HepG2 (cell line): Measurements from ENCODE around the gene PRR30. TPM values are rescaled to one million over a fixed set of nuclear protein-coding genes. Genes with fewer than 3 reads are reported as not detected.

Experiments used
- BATF2 ChIP-seq: sonication (generic); formaldehyde crosslinking; IDR thresholded peaks from 2 replicates; pipeline ENCODE4 v1.8.0; 2022; ENCODE audit warnings: mild to moderate bottlenecking, missing genetic modification reagents, moderate library complexity
- BORCS8-MEF2B ChIP-seq: sonication (generic); formaldehyde crosslinking; IDR thresholded peaks from 2 replicates; pipeline ENCODE4 v1.8.0; 2022; ENCODE audit warnings: mild to moderate bottlenecking, missing genetic modification reagents
- CC2D1A ChIP-seq: sonication (generic); formaldehyde crosslinking; IDR thresholded peaks from 2 replicates; pipeline ENCODE4 v1.8.1; 2023; ENCODE audit warnings: mild to moderate bottlenecking, missing genetic modification reagents
- CHCHD3 ChIP-seq: sonication (generic); formaldehyde crosslinking; IDR thresholded peaks from 2 replicates; pipeline ENCODE4 v1.8.0; 2022; ENCODE audit warnings: mild to moderate bottlenecking, missing genetic modification reagents, moderate library complexity
- GABPB1 ChIP-seq: IDR thresholded peaks from 2 replicates; pipeline ENCODE4 v1.6.1; 2016; ENCODE audit warnings: mild to moderate bottlenecking, missing genetic modification reagents, moderate library complexity, missing compliant biosample characterization
- HMGXB3 ChIP-seq: sonication (generic); formaldehyde crosslinking; IDR thresholded peaks from 2 replicates; pipeline ENCODE4 v1.4.0; 2020; ENCODE audit warnings: missing genetic modification reagents, borderline replicate concordance
- HNRNPLL ChIP-seq: fragments of 200-400 bp; formaldehyde crosslinking; IDR thresholded peaks from 2 replicates; pipeline ENCODE4 v1.6.1; 2017; ENCODE audit warnings: mild to moderate bottlenecking, low read depth, low read length; ENCODE audit not compliant: poor library complexity, severe bottlenecking
- KAT2B ChIP-seq: fragments of 150-350 bp; IDR thresholded peaks from 2 replicates; pipeline ENCODE4 v1.6.1; 2014; ENCODE audit warnings: low read depth, low read length, borderline replicate concordance
- MLXIP ChIP-seq: sonication (generic); formaldehyde crosslinking; IDR thresholded peaks from 2 replicates; pipeline ENCODE4 v1.9.0; 2021; ENCODE audit warnings: missing genetic modification reagents, borderline replicate concordance
- MYPOP ChIP-seq: sonication (generic); formaldehyde crosslinking; IDR thresholded peaks from 2 replicates; pipeline ENCODE4 v1.8.1; 2023; ENCODE audit warnings: mild to moderate bottlenecking, moderate library complexity, missing genetic modification reagents
- POLR2AphosphoS5 ChIP-seq: IDR thresholded peaks from 2 replicates; pipeline ENCODE4 v1.6.1; 2012; ENCODE audit warnings: low read depth, low read length
- RFXANK ChIP-seq: IDR thresholded peaks from 2 replicates; pipeline ENCODE4 v1.6.1; 2016
- RXRA ChIP-seq: sonication (generic); formaldehyde crosslinking; IDR thresholded peaks from 2 replicates; pipeline ENCODE4 v1.5.1; 2020; ENCODE audit warnings: missing genetic modification reagents
- SATB2 ChIP-seq: sonication (generic); formaldehyde crosslinking; IDR thresholded peaks from 2 replicates; pipeline ENCODE4 v1.5.0; 2020; ENCODE audit warnings: missing genetic modification reagents
- SKI ChIP-seq: fragments of 450-650 bp; IDR thresholded peaks from one replicate; pipeline ENCODE4 v1.6.1; 2018; ENCODE audit warnings: mild to moderate bottlenecking; ENCODE audit not compliant: partially characterized antibody
- SP1 ChIP-seq, 2 experiments: fragments of 450-650 bp in 1 of 2; sonication (generic) in 1 of 2; formaldehyde crosslinking in 1 of 2; IDR thresholded peaks; 2 replicates each; pipeline versions ENCODE4 v1.4.0 to v1.6.1; 2016 to 2020; ENCODE audit warnings: missing genetic modification reagents in 1 of 2
- ZKSCAN8 ChIP-seq: IDR thresholded peaks from 2 replicates; pipeline ENCODE4 v1.6.1; 2016; ENCODE audit warnings: borderline replicate concordance, missing genetic modification reagents, missing compliant biosample characterization
- ZNF274 ChIP-seq: sonication (generic); formaldehyde crosslinking; IDR thresholded peaks from 2 replicates; pipeline ENCODE4 v1.5.1; 2020; ENCODE audit warnings: mild to moderate bottlenecking, missing genetic modification reagents
- ZNF331 ChIP-seq: sonication (generic); formaldehyde crosslinking; IDR thresholded peaks from 2 replicates; pipeline ENCODE4 v1.4.0; 2020; ENCODE audit warnings: missing genetic modification reagents
- ZNF839 ChIP-seq: sonication (generic); formaldehyde crosslinking; IDR thresholded peaks from 2 replicates; pipeline ENCODE4 v1.4.0; 2020; ENCODE audit warnings: missing genetic modification reagents, mild to moderate bottlenecking, borderline replicate concordance
- polyA plus RNA-seq, 8 experiments: library from polyadenylated mRNA; depleted of rRNA in 3 of 8; stranded (reverse) in 7 of 8; unstranded in 1 of 8; fragments of >200 nt; fragmentation: Illumina TruSeq in 4 of 8; extraction: Trizol in 4 of 8; gene quantifications; 2 replicates each; pipeline versions ENCODE4 v1.2.1 to v1.2.3, GENCODE V29; 2011 to 2016; ENCODE audit warnings: low read depth in 4 of 8, missing spikeins in 1 of 8, mixed read lengths in 1 of 8; ENCODE audit not compliant: insufficient read depth in 1 of 8
- total RNA-seq, 5 experiments: library from RNA; depleted of rRNA; stranded (reverse); fragments of >200 nt; fragmentation: Illumina TruSeq; extraction: Trizol; gene quantifications; 2 replicates each; pipeline ENCODE4 v1.2.3, GENCODE V29; 2016; ENCODE audit warnings: low read depth in 1 of 5

The PRR30 gene
- total and polyA plus RNA-seq, 2 of the 13 experiments (the other 11 are each of a cell fraction or from before 2014, with no cell fraction given), result not detected

- peak; percentile 89 for TF ChIP-seq ZNF331 (CRISPR knock-in tag)
- peak; percentile 10; the same call in 1 of the 2 replicates for TF ChIP-seq CC2D1A
- peak; percentile 66; the same call in 1 of the 2 replicates for TF ChIP-seq MLXIP (CRISPR knock-in tag)
- peak; percentile 19; the same call in 1 of the 2 replicates for TF ChIP-seq HMGXB3 (CRISPR knock-in tag)
- TF ChIP-seq ZNF839 (CRISPR knock-in tag), result no peak
- no peak for TF ChIP-seq SP1 (IDR thresholded peaks at IDR 0.05)
- TF ChIP-seq SP1 (CRISPR knock-in tag; IDR thresholded peaks at IDR 0.05), result no peak; the same call in 1 of the 2 replicates
- TF ChIP-seq BORCS8-MEF2B (CRISPR knock-in tag), result 0 out of 2 replicates have a peak, but pooled peaks have one; percentile 56
- no peak for TF ChIP-seq RFXANK (CRISPR knock-in tag)
- no peak for TF ChIP-seq POLR2AphosphoS5
- peak; percentile 87; the same call in 1 of the 2 replicates for TF ChIP-seq ZKSCAN8
- peak; percentile 96 for TF ChIP-seq RXRA (CRISPR knock-in tag)
- TF ChIP-seq ZNF274 (CRISPR knock-in tag), result peak; percentile 60; the same call in 1 of the 2 replicates
- TF ChIP-seq BATF2 (CRISPR knock-in tag), result peak; percentile 75; the same call in 1 of the 2 replicates
- TF ChIP-seq MYPOP (CRISPR knock-in tag), result peak; percentile 87; the same call in 1 of the 2 replicates
- no peak for TF ChIP-seq CHCHD3 (CRISPR knock-in tag)
- TF ChIP-seq GABPB1 (CRISPR knock-in tag), result peak; percentile 64
- TF ChIP-seq KAT2B, result peak; percentile 64; the same call in 1 of the 2 replicates
- TF ChIP-seq HNRNPLL, result no peak
- TF ChIP-seq SATB2 (CRISPR knock-in tag), result peak; percentile 30
- TF ChIP-seq SKI, result peak; percentile 76
Measured at GRCh38 chr2:27177441-27178351, 38.5 kb upstream of the PRR30 start (continued).
